Measurements from ENCODE around the gene ARHGEF7.

DNA sequence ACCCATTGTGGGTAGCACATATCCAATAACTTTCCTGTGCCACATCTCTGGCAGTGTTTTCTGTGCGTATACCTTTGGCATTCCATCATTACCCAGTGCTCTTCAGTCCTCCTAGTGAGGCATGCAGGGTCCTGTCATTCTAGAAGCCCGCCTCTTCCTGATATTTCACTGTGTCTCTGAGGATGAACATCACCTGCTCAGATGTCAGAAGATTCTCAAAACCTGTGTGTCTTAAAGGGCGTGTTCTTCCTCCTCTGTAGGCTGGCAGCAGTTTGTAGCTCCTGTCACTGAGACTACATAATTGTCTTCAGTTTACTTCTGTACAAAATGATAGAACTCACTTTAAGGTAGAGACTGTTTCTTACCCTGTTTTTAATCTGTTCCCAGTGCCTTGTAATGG, 148.5 kb downstream of the ARHGEF7 start:
- TF ChIP-seq, protein P1, sequence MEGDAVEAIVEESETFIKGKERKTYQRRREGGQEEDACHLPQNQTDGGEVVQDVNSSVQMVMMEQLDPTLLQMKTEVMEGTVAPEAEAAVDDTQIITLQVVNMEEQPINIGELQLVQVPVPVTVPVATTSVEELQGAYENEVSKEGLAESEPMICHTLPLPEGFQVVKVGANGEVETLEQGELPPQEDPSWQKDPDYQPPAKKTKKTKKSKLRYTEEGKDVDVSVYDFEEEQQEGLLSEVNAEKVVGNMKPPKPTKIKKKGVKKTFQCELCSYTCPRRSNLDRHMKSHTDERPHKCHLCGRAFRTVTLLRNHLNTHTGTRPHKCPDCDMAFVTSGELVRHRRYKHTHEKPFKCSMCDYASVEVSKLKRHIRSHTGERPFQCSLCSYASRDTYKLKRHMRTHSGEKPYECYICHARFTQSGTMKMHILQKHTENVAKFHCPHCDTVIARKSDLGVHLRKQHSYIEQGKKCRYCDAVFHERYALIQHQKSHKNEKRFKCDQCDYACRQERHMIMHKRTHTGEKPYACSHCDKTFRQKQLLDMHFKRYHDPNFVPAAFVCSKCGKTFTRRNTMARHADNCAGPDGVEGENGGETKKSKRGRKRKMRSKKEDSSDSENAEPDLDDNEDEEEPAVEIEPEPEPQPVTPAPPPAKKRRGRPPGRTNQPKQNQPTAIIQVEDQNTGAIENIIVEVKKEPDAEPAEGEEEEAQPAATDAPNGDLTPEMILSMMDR (conservative IDR thresholded peaks at IDR 0.05; ENCODE audit: low read length): no peak
- TF ChIP-seq EZH2phosphoT487 (IDR thresholded peaks at IDR 0.05; ENCODE audit: borderline replicate concordance, low read depth, low read length): no peak
